Stomach (tissue), 4 donors: Measurements from ENCODE around the gene LMO3.

Experiments
- CTCF ChIP-seq, 7 experiments: fragments of 450-650 bp in 4 of 7; fragments of 200-600 bp in 3 of 7; sonication (generic) in 3 of 7; IDR thresholded peaks; one replicate each; pipeline ENCODE4 v1.5.1; 2016 to 2019; ENCODE audit warnings: antibody characterized with exemption in 7 of 7, control low read depth in 2 of 7, mild to moderate bottlenecking in 1 of 7
- EP300 ChIP-seq: sonication (generic); formaldehyde crosslinking; IDR thresholded peaks from one replicate; pipeline ENCODE4 v1.6.1; 2017; ENCODE audit warnings: antibody characterized with exemption
- POLR2A ChIP-seq, 4 donors: fragments of 450-650 bp; IDR thresholded peaks; one replicate each; pipeline ENCODE4 v1.6.1; 2016; ENCODE audit warnings: antibody characterized with exemption in 4 of 4, control low read depth in 2 of 4, mild to moderate bottlenecking in 1 of 4, moderate library complexity in 1 of 4
- POLR2AphosphoS5 ChIP-seq, 3 donors: sonication (generic); formaldehyde crosslinking; IDR thresholded peaks; one replicate each; pipeline ENCODE4 v1.6.1; 2016; ENCODE audit warnings: antibody characterized with exemption in 3 of 3

GRCh38 chr12:16608946-16609539, 3.1 kb upstream of the LMO3 start:
- no peak for TF ChIP-seq CTCF (IDR thresholded peaks at IDR 0.05)
- TF ChIP-seq EP300 = no peak
- TF ChIP-seq POLR2AphosphoS5 (IDR thresholded peaks at IDR 0.05) = no peak
- TF ChIP-seq POLR2A (IDR thresholded peaks at IDR 0.05) = no peak
